Stimulated activated CD4-positive, alpha-beta T cell treated with anti-CD3 and anti-CD28 coated beads, Interleukin-1b, Interleukin-23, amount 100 ng/mL, for 1 hour (primary cell): Measurements from ENCODE around the gene CYP26C1.
A peak's percentile ranks its signal among the peaks of the same experiment; 100 is the strongest.
"Not testable (repeated sequence)": the region's sequence is repeated elsewhere in the genome, so short reads cannot be mapped to it uniquely, and the experiment has no call there.

ENCODE experiments used
- DNase-seq, 2 donors: peaks; one replicate each; pipeline ENCODE4 v3.0.0-alpha.2; 2020; ENCODE audit warnings: low read depth in 2 of 2

Gene CYP26C1

DNA sequence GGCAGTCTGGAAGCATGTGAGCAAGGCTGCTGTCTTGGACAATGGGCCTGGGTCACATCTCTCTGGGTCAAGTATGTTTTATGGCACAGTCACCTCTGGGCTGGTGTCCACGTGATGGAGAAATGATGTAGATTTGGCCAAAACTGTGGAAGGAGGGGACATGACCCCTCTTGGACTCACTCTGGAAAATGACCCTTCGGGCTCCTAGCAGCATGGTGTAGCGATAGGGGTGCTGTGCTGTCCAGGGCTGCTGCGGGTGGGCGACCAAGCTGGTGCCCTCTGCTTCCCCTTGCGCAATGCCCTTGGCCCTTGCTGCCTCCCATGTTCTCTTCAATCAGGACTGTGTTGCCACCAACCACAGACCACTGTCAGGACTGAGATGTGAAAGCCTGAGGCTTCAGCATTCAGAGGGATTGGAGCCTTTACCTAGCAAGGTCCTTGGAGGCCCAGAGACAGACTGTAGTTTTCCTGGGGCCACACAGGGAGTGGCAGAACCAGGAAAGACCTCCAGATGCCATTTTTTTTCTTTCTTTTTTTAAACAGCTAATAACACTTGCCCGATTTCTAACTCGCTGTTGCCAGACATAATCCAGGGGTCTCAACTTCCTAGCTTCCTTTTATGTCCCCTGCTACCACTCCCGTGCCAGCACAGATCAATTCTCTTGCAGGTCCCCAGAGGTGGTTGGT lies 19.2 kb downstream of the CYP26C1 start:
- DNase-seq: no peak

DNA sequence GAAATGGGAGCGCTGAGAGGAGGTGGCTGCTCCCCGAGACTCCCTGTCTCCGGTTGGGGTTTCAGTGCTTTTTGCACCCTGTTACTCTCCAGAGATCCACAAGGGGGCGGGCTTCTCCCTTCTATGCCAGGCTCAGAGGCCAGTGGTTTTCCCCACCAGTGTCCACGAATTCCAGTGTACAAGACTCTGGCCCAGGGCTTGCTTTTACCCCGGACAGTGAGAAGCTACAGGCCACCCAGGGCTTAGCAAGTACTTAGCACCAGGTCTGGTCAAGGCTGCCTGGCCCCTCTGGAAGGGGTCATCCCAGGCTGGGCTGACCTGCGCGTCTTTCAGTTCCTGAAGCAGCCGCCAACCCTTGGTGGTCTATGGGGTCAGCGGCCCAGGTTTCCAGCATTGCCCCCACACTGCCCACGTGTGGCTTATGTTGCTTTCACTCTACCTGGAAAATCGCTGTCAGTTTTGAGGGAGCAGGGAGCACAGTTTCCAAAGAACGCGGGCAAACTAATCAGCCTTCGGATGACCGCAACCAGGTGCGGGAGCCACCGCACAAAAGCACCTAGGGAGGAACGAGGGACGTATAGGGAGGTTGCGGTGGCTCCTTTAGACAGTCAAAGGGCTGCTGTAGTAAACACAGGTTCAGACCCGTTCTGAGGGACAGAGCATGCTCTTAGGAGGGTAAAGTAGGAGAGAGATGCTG lies 19.9 kb downstream of the CYP26C1 start:
- DNase-seq: peak; percentile 12 to 39

DNA sequence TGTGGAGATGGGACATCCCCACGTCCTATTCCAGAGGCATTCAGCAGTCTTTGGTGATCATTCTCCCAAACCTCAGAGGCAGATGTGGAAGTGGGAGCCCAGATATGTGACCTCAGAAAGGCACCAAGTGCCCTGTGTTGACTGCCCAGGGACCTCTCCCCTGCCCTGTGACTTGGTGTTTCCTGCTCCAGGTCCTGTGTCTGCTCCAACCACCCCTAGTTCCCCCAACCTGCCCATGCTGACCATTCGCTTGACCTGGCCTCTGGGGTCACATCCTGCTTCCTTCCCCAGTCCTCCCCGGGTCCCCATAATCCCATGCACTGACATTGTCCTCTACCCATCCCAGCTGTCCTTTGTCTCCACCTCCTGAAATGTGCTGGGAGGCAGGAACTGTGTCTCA lies 20.7 kb downstream of the CYP26C1 start:
- no peak for DNase-seq

DNA sequence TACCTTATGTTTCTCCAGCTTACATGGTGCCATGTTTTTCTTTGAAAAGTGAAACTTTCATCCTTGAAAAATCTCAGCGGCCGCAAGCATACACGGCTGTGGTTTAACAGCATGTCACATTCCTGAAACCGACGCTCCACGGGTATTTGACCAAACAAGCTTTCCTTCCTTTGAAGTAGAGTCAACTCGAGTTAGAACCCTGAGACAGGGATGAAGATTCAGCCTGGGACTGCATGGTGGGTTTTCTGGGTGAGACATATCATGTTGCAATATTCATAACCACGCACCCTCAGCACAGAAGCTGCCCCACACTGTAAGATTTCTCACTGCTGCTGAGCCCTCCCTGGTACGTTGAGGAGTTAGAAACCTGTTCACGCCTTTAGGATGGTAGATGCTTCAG lies 21.2 kb downstream of the CYP26C1 start:
- DNase-seq: no peak

DNA sequence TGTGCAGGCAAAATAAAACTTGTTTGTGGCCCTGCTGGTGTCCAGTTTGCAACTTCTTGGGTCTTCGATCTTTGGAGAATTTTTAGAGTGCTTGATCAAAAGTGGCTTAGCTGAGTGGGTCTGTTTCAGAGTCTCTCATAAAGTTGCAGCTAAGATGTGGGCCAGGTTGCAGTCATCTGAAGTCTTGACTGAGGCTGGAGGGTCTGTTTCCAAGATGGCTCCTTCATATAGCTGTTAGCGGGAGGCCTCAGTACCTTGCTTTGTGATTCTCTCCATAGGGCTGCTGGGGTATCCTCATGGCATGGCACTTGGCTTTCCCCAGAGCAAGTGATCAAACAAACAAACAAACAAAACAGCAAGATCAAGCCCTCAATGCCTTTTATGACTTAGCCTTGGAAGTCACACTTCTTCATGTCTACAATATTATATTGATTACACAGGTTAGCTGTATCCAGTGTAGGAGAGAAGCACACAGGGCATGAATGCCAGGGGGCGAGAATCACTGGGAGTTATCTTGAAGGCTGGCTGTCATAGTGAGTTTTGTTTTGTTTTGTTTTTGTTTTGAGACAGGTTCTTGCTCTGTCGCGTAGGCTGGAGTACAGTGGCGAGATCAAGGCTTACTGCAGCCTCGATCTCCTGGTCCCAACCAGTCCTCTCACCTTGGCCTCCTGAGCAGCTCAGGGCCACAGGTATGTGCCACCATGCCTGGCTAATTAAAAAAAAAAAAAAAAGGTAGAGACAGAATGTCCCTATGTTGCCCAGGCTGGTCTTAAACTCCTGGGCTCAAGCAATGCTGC lies 23.3 kb downstream of the CYP26C1 start:
- DNase-seq: no peak

DNA sequence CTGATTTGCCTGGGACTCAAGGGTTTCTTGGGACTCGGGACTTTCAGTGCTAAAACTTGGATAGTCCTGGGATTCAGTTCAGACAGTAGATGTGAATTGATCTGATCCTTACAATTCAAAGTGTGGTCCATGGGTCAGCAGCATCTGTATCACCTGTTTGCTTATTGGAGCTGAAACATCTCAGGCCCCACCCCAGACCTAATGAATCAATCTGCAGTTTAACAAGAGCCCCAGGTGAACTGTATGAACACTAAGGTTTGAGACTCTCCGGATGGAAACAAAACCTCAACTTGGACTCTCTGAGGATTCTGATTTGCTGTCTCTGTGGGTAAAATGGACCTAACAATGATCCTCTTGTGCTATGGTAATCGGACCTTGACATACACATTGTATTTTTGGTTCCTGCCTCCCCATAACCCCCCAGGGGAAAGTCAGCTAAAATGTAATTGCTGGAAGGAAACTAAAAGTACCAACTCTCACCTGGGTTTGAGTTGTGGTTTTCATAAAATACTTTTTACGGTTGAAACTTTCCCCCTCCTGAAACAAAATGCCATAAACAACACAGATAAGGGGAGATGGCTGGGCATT lies 24.8 kb downstream of the CYP26C1 start:
- no peak for DNase-seq

DNA sequence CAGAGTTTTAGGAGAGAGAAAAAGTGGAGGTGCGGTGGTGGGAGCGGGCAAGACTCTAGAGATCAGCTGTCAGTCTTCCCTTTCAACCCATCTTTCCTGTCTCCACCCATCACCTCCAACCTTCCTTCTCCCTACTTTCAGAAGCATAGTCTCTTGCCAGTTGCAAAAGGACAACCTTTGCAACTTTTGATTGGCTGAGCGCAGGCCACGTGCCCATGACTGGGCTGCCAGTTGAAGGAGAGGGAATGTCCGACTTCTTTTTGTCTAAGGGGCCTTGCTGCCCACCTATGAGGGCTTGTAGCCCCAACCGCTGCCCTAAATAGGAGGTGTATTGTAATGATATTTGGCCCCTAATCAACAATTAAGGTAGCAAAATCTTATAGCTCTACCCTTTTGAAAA lies 25.7 kb downstream of the CYP26C1 start:
- DNase-seq: no peak

DNA sequence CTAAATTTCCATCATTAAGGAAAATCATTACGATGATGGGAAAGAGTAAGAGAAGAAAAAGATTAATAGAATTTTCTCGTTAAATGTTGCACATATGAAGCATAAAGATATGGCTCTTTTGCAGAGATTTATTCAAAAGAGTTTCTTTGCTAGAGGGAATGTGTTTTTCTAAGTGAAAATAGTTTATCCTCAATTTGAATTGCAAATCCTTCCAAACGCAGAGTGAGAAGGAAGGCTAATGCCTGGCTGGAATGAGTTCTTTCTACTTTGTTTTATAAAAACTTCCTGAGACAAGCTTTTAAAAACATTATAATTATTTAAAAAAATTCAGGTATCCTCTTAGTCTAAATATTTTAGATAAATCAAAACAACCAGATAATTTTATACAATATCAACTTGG lies 27.2 kb downstream of the CYP26C1 start:
- DNase-seq: no peak

DNA sequence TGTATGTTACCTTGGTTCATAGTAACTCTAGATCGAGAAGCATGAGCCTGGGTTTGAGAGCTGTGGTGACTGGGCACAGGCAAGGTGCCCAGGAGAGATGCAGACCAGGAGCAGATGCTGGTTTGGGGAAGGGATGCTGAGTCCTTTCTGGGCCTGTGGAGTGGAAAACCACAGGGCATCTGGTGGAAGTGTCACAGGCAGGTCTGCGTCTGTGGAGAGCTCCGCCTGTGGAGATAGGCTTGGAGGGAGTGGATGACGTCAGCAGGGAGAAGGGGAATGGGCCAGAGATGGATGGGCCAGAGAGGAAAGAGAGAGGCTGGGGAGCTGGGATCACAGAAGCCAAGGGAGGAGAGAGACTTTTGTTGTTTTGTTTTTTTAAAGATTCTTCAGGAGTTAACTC lies 27.9 kb downstream of the CYP26C1 start:
- DNase-seq: no peak

DNA sequence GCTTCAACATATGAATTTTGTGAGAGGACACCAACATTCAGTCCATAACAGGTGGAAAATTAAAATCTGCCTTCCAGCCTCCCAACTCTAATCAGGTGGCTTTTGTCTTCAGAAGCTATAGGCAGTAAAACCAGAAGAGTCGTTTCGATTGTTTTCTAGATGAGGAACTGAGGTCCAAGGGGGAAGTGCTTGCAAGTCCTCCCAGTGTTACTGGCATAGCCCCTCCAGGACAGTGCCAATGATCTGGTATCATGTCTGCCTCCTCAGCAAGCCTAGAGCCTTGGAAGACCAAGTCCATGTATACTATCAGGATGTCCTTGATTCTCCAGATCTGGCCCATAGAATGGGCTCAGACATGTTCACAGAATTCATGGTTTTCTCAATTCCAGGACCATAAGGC lies 30.0 kb downstream of the CYP26C1 start:
- no peak for DNase-seq

DNA sequence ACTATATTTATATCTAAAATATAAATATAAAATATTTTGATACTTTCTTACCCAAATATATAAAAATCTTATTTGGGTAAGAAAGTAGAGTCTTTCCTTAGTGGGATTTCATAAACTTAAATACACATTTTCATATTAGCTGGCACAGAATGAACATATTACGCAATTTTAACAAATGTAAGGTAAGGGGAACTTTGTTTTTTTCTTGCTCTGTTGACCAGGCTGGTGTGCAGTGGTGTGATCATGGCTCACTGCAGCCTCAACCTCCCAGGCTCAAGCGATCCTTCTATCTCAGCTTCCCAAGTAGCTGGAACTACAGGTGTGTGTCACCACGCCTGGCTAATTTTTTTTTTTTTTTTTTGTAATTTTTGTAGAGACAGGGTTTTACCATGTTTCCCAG lies 31.4 kb downstream of the CYP26C1 start:
- no peak for DNase-seq

DNA sequence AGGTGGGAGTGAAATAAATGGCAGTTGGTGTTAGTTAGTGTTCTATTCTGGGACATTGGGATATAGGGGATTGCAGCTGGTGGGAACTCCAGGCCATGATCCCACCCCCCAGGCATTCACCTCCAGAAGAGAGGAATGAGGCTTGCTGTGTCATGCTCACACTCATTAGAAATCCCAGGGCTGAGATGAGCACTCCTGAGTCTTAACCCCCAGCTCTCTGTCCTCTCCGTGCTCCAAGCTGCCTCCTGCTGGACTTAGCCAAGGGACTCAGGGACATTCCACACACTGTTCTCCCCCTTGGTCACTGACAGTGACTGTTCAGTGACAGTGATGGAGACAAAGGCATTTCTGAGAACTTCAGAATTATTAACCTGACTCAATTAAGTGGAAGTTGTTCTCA lies 34.6 kb downstream of the CYP26C1 start:
- DNase-seq: no peak

DNA sequence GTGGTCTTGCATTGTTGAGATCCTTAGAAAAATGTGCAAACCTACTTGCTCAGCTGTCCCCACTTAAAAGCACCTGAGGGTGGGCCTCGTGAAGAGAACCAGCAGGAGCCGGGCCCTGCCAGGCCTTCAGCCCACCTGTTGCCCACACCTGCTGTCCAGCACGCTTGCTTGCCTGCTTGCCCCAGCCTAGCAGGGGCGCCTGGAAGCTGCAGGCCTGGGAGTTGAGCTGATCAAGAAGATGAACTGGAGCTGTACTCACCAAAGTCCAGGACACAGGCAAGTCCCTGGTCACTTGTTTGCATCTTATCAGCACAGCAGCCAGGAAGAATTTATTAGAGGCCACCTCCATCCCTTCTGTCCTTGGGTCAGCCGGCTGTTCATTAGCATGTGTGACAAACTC lies 36.3 kb downstream of the CYP26C1 start:
- no peak for DNase-seq

DNA sequence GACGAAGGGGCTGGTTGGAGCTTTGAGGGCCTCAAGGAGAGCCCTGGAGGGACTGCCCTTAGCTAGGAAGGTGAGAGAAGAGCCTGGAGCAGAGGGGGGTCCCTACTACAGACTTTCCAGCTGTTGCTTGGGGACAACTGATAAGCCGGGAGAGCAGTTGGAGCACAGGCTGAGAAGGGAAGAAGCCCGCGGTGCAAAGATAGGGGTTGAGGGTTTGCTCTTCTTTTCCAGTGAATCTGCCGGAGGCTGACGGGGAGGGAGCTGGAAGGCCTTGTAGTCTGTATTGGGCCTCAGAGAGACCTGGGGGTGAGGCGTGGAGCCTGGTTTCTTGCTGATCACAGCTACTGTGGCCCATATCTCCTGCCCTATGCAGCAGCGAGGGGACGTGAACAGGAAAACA lies 36.8 kb downstream of the CYP26C1 start:
- no peak for DNase-seq

DNA sequence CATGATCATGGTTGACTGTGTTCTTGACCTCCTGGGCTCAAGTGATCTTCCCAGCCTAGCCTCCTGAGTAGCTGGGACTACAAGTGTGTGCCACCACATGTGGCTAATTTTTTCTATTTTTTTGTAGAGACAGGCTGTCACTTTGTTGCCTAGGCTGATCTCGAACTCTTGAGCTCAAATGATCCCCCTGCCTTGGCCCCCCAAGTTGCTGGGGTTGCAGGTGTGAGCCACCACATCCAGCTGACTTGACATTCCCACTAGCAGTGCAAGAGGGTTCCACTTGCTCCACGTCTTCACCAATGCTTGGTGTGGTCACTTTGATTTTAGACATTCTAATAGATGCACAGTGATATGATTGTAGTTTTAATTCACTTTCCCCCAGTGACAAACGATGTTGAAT lies 38.2 kb downstream of the CYP26C1 start:
- DNase-seq: no peak

DNA sequence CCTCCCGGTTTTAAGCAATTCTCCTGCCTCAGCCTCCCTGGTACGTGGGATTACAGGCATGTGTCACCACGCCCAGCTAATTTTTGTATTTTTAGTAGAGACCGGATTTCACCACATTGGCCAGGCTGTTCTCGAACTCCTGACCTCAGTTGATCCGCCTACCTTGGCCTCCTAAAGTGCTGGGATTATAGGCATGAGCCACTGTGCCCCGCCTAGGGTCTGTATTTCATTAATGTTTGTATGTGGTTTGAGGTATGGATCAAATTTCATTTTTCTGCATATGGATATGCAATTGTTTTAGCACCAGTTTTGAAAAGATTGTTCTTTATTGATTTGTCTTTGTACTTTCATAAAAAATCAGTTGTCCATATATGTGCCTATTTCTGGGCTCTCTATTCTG lies 39.1 kb downstream of the CYP26C1 start:
- no peak for DNase-seq

DNA sequence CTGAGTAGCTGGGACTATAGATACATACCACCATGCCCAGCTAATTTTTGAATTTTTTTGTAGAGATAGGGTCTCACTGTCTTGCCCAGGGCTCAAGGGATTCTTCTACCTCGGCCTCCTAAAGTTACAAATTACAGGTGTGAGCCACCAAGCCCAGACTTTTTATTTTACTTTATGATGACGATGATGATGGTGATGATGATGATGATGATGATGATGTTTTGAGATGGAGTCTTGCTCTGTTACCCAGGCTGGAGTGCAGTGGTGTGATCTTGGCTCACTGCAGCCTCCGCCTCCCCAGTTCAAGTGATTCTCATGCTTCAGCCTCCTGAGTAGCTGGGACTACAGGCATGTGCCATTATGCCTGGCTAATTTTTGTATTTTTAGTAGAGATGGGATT lies 40.5 kb downstream of the CYP26C1 start:
- not testable (repeated sequence) for DNase-seq

DNA sequence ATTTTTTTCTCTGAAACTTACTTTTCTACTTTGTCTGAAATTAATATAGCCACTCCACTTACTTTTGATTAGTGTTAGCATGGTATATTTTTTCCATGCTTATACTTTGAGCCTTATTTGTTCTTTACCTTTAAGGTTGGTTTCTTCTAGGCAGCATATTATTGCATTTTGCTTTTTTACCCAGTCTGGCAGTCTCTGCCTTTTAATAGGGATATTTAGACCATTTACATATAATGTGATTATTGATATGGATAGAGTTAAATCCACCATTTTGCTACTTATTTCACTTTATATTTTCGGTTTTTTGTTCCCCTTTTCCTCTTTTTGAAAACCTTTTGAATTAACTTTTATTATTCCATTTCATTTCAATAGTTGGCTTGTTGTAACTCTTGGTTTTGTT lies 43.4 kb downstream of the CYP26C1 start:
- no peak for DNase-seq

DNA sequence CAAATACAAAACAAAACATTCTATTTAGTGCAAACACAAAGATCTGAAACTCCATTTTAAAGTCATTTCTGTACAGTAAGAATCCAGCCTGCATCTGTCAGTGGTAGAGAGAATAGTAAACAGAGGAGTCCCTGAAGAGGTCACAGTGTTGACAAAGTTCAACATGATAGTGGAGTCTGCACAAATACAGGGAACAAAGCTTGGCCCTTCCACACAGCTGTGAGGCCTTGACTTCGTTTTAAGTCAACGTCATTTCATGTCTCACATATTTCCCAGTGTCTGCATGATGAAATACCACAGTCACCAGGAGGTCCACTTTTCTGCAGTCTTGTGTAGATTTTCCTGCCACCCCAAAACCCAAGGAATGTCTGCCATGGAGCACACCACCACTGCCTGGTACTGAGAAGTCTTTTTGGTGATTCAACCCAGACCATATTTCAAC lies 46.1 kb downstream of the CYP26C1 start:
- no peak for DNase-seq

DNA sequence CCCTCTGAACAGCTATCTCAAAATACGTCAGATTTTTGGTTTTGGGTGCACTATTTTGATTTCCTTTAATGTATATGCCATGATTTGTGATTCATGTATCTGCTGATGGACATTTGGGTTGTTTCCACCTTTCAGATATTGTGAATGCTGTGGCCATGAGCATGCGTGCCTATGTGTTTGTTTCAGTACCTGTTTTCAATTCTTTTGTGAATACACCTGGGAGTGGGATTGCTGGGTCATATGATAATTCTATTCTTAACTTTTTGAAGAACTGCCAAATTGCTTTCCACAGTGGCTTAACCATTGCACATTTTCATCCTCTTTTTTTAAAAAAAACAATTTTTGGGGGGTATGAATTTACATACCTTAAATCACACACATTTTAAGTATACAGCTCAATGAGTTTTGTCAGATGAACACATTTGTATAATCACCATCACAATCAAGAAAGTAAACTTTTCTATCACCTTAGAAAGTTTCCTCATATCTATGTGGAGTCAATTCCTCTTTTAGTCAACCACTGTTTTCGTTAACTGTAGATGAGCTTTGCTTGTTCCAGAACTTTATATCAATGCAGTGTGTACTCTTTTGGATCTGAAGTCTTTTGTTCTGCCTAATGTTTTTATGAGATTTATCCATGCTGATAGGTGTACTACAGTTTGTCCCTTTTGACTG lies 50.0 kb downstream of the CYP26C1 start:
- DNase-seq: no peak

DNA sequence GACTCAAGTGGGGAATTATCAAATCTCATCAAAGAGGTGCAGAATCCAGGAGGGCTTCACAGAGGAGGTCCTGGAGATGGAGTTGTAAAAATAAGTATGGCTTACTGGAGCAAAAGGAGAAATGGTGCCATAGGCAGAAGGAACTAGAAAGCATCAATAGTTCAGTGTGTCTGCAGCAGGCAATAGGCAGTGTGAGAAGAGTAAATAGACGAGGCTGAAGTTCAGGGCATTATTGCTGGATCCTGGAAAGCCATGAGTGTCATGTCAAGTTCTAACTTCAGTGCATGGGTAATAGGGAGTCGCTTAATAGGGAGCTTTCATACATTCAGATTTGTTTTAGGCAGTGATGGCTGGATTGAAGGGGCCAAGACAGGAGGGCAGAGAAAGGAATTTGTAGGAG lies 52.4 kb downstream of the CYP26C1 start:
- no peak for DNase-seq
